Lower leg skin (tissue), 4 donors: Measurements from ENCODE around the gene CKAP2. TPM values are rescaled to one million over a fixed set of nuclear protein-coding genes. Genes with fewer than 3 reads are reported as not detected.
"Not testable (repeated sequence)": the region's sequence is repeated elsewhere in the genome, so short reads cannot be mapped to it uniquely, and the experiment has no call there.

Experiments used
- DNase-seq, 2 donors: peaks; one replicate each; pipeline ENCODE4 v3.0.0-alpha.2; 2019; ENCODE audit warnings: low spot score in 2 of 2
- H3K4me3 ChIP-seq: fragments of 200-600 bp; sonication (generic); 2 replicates; pipeline ENCODE4 v1.5.1; 2017; ENCODE audit warnings: mild to moderate bottlenecking, low read depth; ENCODE audit not compliant: poor library complexity, severe bottlenecking
- CTCF ChIP-seq, 3 donors: fragments of 450-650 bp; IDR thresholded peaks; one replicate each; pipeline ENCODE4 v1.5.1; 2016; ENCODE audit warnings: antibody characterized with exemption in 3 of 3, mild to moderate bottlenecking in 3 of 3, moderate library complexity in 2 of 3
- POLR2A ChIP-seq, 2 donors: fragments of 450-650 bp; IDR thresholded peaks; one replicate each; pipeline ENCODE4 v1.6.1; 2016 to 2017; ENCODE audit warnings: antibody characterized with exemption in 2 of 2, mild to moderate bottlenecking in 1 of 2, moderate library complexity in 1 of 2
- WGBS, 2 donors: methylation state at CpG; one replicate each; pipeline ENCODE4 v1.1.5; 2018; 5-methylcytosine and 5-hydroxymethylcytosine counted together
- intact Hi-C: fragments of 100-400 bp; cut with DNase I; formaldehyde crosslinking; loops from one replicate; pipeline ENCODE4 v1.15.0; 2023; ENCODE audit warnings: low total_unique reads
- total RNA-seq, 4 donors: library from RNA; depleted of rRNA; stranded (reverse); fragments of >200 nt; gene quantifications; one replicate each; pipeline ENCODE4 v1.1.0, GENCODE V29; 2016

Gene CKAP2, protein sequence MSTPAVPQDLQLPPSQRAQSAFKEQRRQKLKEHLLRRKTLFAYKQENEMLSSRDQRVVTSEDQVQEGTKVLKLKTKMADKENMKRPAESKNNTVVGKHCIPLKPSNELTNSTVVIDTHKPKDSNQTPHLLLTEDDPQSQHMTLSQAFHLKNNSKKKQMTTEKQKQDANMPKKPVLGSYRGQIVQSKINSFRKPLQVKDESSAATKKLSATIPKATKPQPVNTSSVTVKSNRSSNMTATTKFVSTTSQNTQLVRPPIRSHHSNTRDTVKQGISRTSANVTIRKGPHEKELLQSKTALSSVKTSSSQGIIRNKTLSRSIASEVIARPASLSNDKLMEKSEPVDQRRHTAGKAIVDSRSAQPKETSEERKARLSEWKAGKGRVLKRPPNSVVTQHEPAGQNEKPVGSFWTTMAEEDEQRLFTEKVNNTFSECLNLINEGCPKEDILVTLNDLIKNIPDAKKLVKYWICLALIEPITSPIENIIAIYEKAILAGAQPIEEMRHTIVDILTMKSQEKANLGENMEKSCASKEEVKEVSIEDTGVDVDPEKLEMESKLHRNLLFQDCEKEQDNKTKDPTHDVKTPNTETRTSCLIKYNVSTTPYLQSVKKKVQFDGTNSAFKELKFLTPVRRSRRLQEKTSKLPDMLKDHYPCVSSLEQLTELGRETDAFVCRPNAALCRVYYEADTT
- 10 to 100 TPM; 13.9 to 24.2 (median 22.0) TPM for total RNA-seq

DNA sequence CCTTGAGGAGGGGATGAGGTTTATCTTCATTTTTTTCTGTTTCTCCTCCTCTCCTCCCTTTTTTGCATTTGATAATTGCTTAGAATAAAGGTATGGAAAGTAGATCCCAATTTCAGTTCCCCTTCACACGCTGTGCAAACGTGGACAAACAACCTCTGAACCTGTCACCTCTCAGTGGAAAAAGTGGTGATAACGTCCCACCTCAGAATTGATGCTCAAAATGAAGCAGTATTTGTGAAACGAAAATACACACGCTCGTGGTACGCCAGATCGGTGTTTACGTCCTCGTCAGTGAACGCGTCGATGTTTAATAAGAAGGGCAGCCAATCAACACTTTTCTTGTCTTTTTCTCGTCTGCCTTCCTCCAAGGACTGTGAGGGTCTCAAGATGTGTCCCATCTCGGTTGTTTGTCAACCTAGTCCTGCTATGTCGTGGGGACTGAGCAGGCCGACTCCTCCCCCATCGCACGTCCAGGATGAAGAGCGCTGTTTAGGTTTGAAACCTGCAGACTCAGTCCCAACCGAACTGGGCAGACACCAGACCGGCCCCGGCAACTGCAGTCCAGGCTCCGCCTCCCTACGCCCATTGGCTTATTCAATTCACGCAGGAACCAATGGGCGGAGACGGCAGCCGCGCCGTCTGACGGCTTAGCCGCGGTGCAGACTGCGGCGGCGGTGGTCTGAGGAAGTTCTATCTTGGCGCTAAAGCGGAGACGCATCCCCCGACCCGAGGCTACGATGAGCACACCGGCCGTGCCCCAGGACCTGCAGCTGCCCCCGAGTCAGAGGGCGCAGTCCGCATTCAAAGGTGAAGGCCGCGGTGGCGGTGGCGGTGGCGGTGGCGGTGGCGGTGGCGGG is at the start of gene CKAP2:
TSS of gene CKAP2 (plus strand) at position 659 of the 857 bp plus-strand sequence. CDS start at position 738, 79 bp downstream.
- WGBS, 2 donors: 0% methylated on average over 30 to 50 of the region's 56 CpGs
- intact Hi-C loops: no loop called here
- peak within 1 kb of the TSS; percentile 80 for H3K4me3 ChIP-seq
- TF ChIP-seq POLR2A (IDR thresholded peaks at IDR 0.05) (peak in 1 of 2 donors; percentile 24), CTCF (IDR thresholded peaks at IDR 0.05) (no peak)
- peak; percentile 94 to 99 for DNase-seq

GRCh38 chr13:52405767-52406494 is 49.3 kb upstream of the CKAP2 start, which contains the start of gene THSD1:
THSD1 (minus strand) TSS chr13:52406172; CDS start chr13:52402600, 3,572 bp downstream.
- intact Hi-C loops: loop anchor here (5.0 kb wide), 1 partner anchor 701 kb away; no protein-coding TSS in a partner anchor
- peak within 1 kb of the TSS; percentile 53 for H3K4me3 ChIP-seq
- peak; percentile 36 to 89 for DNase-seq
- TF ChIP-seq CTCF (IDR thresholded peaks at IDR 0.05) (no peak), POLR2A (IDR thresholded peaks at IDR 0.05) (no peak)
- 1% methylated on average over 34 to 44 of the region's 68 CpGs for WGBS, 2 donors

GRCh38 chr13:52406629-52407028 is 48.6 kb upstream of the CKAP2 start:
- 43 to 47% methylated on average over 4 of the region's 4 CpGs for WGBS, 2 donors
- no peak for DNase-seq
- no peak for TF ChIP-seq POLR2A (IDR thresholded peaks at IDR 0.05)
- TF ChIP-seq CTCF (IDR thresholded peaks at IDR 0.05): no peak
- H3K4me3 ChIP-seq: no peak overlapping the region
- intact Hi-C loops: loop anchor here (5.0 kb wide), 1 partner anchor 701 kb away; no protein-coding TSS in a partner anchor

- intact Hi-C loops: loop anchor here (5.0 kb wide), 1 partner anchor 700 kb away; no protein-coding TSS in a partner anchor
- not testable (repeated sequence) for H3K4me3 ChIP-seq, DNase-seq
- 97 to 98% methylated on average over 12 of the region's 12 CpGs for WGBS, 2 donors
Measured at GRCh38 chr13:52407436-52407835, 47.8 kb upstream of the CKAP2 start.

- not testable (repeated sequence) for DNase-seq, H3K4me3 ChIP-seq
- intact Hi-C loops: loop anchor here (5.0 kb wide), 1 partner anchor 699 kb away; no protein-coding TSS in a partner anchor
- 93 to 97% methylated on average over 19 to 33 of the region's 33 CpGs for WGBS, 2 donors
Measured at GRCh38 chr13:52408071-52408658, 47.1 kb upstream of the CKAP2 start.

GRCh38 chr13:52411629-52412028 is 43.6 kb upstream of the CKAP2 start:
- H3K4me3 ChIP-seq: no peak overlapping the region
- DNase-seq: no peak
- whole genome bisulfite sequencing, 2 donors: 56 to 60% methylated on average over 4 of the region's 4 CpGs
- TF ChIP-seq CTCF (IDR thresholded peaks at IDR 0.05): no peak
- TF ChIP-seq POLR2A (IDR thresholded peaks at IDR 0.05): no peak
- intact Hi-C loops: no loop called here
